SK-N-SH (cell line): Measurements from ENCODE around the gene NANOS3. TPM values are rescaled to one million over a fixed set of nuclear protein-coding genes. Genes with fewer than 3 reads are reported as not detected.
A peak's percentile ranks its signal among the peaks of the same experiment; 100 is the strongest.

ENCODE experiments used
- CHD2 ChIP-seq: fragments of 150-350 bp; IDR thresholded peaks from 2 replicates; pipeline ENCODE4 v1.6.1; 2018; ENCODE audit warnings: low read length; ENCODE audit not compliant: partially characterized antibody
- EP300 ChIP-seq, 2 experiments: IDR thresholded peaks; 2 replicates each; pipeline versions ENCODE4 v1.4.0 to v1.6.1; 2012; ENCODE audit warnings: borderline replicate concordance in 1 of 2, low read depth in 1 of 2, low read length in 1 of 2
- FOXJ3 ChIP-seq: sonication (generic); formaldehyde crosslinking; IDR thresholded peaks from 2 replicates; pipeline ENCODE4 v1.5.1; 2020; ENCODE audit warnings: mild to moderate bottlenecking, missing genetic modification reagents
- GABPA ChIP-seq: IDR thresholded peaks from 2 replicates; pipeline ENCODE4 v1.4.0; 2012; ENCODE audit warnings: low read depth, mild to moderate bottlenecking
- IRF3 ChIP-seq: fragments of 150-350 bp; IDR thresholded peaks from 2 replicates; pipeline ENCODE4 v1.6.1; 2016; ENCODE audit warnings: mild to moderate bottlenecking, low read depth, low read length
- JUND ChIP-seq: IDR thresholded peaks from 2 replicates; pipeline ENCODE4 v1.4.0; 2012
- MAX ChIP-seq: IDR thresholded peaks from 2 replicates; pipeline ENCODE4 v1.4.0; 2012; ENCODE audit warnings: low read depth
- MEF2A ChIP-seq: IDR thresholded peaks from 2 replicates; pipeline ENCODE4 v1.4.0; 2012; ENCODE audit warnings: low read depth, borderline replicate concordance
- NFIC ChIP-seq: IDR thresholded peaks from 2 replicates; pipeline ENCODE4 v1.4.0; 2012; ENCODE audit warnings: borderline replicate concordance
- NRF1 ChIP-seq: IDR thresholded peaks from 2 replicates; pipeline ENCODE4 v1.6.1; 2012; ENCODE audit warnings: low read depth, mild to moderate bottlenecking, low read length
- RAD21 ChIP-seq: IDR thresholded peaks from 2 replicates; pipeline ENCODE4 v1.6.1; 2012; ENCODE audit warnings: mild to moderate bottlenecking, low read length
- SIN3A ChIP-seq: IDR thresholded peaks from 2 replicates; pipeline ENCODE4 v1.6.1; 2012; ENCODE audit warnings: low read depth, mild to moderate bottlenecking, low read length, moderate library complexity, borderline replicate concordance
- SMC3 ChIP-seq: IDR thresholded peaks from 2 replicates; pipeline ENCODE4 v1.6.1; 2012; ENCODE audit warnings: low read depth, low read length, improper control_type of control experiment
- TAF1 ChIP-seq: IDR thresholded peaks from 2 replicates; pipeline ENCODE4 v1.6.1; 2012; ENCODE audit warnings: low read depth, mild to moderate bottlenecking, low read length, moderate library complexity, borderline replicate concordance
- TCF12 ChIP-seq: IDR thresholded peaks from 2 replicates; pipeline ENCODE4 v1.4.0; 2012
- YY1 ChIP-seq: IDR thresholded peaks from 2 replicates; pipeline ENCODE4 v1.4.0; 2012; ENCODE audit warnings: low read depth, mild to moderate bottlenecking
- ZBTB33 ChIP-seq: IDR thresholded peaks from 2 replicates; pipeline ENCODE4 v1.4.0; 2012; ENCODE audit warnings: low read depth, borderline replicate concordance
- polyA plus RNA-seq, 3 experiments: library from polyadenylated mRNA; depleted of rRNA; stranded (reverse); fragments of >200 nt; gene quantifications; 2 replicates each; pipeline ENCODE4 v1.2.3, GENCODE V29; 2012
- TF ChIP-seq, protein P1 (sequence below): fragments of 200-600 bp; sonication (generic); IDR thresholded peaks from 2 replicates; pipeline ENCODE4 v1.6.1; 2017; ENCODE audit warnings: antibody characterized with exemption, mild to moderate bottlenecking, moderate library complexity
- TF ChIP-seq, protein P2 (sequence below): fragments of 150-350 bp; IDR thresholded peaks from 2 replicates; pipeline ENCODE4 v1.6.1; 2017; ENCODE audit warnings: antibody characterized with exemption, low read length, low read depth, borderline replicate concordance
- TF ChIP-seq, protein P3 (sequence below): IDR thresholded peaks from 2 replicates; pipeline ENCODE4 v1.4.0; 2012; ENCODE audit warnings: low read depth, borderline replicate concordance

NANOS3 gene
- polyA plus RNA-seq, 1 of the 3 experiments (the other 2 are of a cell fraction) = 0.53 TPM

DNA sequence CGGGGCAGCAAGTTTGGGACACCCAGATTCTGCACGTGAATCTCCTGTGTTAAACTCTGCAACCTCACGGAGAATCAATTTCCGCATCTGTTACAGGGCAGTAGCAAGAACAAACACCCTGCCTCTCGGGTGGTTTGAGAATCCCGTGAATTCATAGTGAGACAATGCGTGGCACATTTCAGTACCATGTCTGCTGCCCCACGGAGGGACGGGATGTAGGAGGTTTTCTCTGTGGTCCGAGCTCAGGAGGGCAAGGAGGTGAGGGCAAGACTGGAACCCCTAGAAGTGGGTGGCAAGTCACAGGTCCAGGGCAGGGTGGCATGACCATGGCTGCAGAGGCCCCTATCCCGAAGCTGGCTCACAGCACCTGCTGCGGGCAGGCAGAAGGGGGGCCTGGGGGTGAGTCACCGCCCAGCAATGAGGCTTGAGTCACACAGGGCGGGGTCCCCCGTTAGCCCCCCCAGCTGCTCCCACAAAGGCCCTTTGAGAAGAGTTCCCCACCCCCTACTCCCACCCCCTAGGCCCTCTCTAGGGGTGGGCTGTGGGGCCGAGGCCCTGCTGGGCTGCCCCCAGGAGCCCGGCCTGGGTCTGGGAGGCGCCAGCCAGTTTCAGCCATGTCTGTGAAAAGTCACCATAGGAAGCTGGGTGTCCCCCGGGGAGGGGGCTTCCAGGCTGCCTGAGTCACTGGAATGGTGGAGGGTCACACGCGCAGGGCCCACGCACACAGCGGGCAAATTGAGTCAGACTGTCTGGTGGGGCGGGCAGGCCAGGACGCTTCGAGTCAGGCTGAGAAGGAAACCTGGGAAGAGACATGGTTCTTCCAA is 25.8 kb upstream of the NANOS3 start (continued):
- TF ChIP-seq MEF2A (no peak), MAX (peak; percentile 63; the same call in 1 of the 2 replicates), SIN3A (peak; percentile 43; the same call in 1 of the 2 replicates), IRF3 (no peak), GABPA (0 out of 2 replicates have a peak, but pooled peaks have one; percentile 27), FOXJ3 (CRISPR knock-in tag) (no peak), TAF1 (0 out of 2 replicates have a peak, but pooled peaks have one; percentile 20), CHD2 (no peak), JUND (peak; percentile 100), YY1 (peak; percentile 61), NFIC (peak; percentile 91), NRF1 (no peak), SMC3 (no peak), ZBTB33 (peak; percentile 80), EP300 (IDR thresholded peaks at IDR 0.05; ENCODE audit: borderline replicate concordance in 1 of 2, low read depth in 1 of 2, low read length in 1 of 2) (peak; percentile 15 to 95; a peak in 2 of 4 replicates), RAD21 (no peak), TCF12 (peak; percentile 94)
- TF ChIP-seq, protein P1, sequence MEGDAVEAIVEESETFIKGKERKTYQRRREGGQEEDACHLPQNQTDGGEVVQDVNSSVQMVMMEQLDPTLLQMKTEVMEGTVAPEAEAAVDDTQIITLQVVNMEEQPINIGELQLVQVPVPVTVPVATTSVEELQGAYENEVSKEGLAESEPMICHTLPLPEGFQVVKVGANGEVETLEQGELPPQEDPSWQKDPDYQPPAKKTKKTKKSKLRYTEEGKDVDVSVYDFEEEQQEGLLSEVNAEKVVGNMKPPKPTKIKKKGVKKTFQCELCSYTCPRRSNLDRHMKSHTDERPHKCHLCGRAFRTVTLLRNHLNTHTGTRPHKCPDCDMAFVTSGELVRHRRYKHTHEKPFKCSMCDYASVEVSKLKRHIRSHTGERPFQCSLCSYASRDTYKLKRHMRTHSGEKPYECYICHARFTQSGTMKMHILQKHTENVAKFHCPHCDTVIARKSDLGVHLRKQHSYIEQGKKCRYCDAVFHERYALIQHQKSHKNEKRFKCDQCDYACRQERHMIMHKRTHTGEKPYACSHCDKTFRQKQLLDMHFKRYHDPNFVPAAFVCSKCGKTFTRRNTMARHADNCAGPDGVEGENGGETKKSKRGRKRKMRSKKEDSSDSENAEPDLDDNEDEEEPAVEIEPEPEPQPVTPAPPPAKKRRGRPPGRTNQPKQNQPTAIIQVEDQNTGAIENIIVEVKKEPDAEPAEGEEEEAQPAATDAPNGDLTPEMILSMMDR = no peak
- TF ChIP-seq, protein P2, sequence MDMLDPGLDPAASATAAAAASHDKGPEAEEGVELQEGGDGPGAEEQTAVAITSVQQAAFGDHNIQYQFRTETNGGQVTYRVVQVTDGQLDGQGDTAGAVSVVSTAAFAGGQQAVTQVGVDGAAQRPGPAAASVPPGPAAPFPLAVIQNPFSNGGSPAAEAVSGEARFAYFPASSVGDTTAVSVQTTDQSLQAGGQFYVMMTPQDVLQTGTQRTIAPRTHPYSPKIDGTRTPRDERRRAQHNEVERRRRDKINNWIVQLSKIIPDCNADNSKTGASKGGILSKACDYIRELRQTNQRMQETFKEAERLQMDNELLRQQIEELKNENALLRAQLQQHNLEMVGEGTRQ = no peak
- TF ChIP-seq, protein P3, sequence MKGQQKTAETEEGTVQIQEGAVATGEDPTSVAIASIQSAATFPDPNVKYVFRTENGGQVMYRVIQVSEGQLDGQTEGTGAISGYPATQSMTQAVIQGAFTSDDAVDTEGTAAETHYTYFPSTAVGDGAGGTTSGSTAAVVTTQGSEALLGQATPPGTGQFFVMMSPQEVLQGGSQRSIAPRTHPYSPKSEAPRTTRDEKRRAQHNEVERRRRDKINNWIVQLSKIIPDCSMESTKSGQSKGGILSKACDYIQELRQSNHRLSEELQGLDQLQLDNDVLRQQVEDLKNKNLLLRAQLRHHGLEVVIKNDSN = 0 out of 2 replicates have a peak, but pooled peaks have one; percentile 5
